ENCODE measurements around the gene A4GALT. TPM values are rescaled to one million over a fixed set of nuclear protein-coding genes. Genes with fewer than 3 reads are reported as not detected.
A peak's percentile ranks its signal among the peaks of the same experiment; 100 is the strongest.

Gene A4GALT
- total RNA-seq, 1 donor from 2014 or later = 16.9 TPM

DNA sequence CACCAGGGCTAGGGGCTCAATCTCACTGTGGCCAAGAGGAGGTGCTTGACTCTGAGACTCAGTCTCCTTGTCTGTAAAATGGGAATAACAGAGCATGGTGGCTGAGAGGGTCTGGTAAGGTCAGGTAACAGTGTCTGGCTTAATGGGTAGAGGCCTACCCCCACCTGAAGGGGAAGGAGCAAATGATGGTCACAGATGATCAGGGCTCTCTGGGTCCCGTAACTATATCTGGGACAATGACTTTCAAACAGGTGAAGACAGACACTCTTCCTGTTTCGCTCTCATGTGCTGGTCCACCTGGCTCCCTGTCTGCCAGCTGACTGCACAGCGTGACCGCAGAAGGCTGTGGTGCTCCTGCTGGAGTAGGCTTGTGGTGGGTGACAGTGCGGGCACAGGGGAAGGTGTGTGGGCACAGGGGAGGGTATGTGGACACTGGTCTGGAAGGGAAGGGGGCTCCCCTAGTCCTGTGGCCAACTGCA lies 4.0 kb downstream of the A4GALT start:
- POLR2A ChIA-PET = interaction anchor here (0.5 kb wide), 1 partner anchor 1663 kb away, joined by 3 read pairs; no protein-coding TSS in a partner anchor
- TF ChIP-seq, protein P1, sequence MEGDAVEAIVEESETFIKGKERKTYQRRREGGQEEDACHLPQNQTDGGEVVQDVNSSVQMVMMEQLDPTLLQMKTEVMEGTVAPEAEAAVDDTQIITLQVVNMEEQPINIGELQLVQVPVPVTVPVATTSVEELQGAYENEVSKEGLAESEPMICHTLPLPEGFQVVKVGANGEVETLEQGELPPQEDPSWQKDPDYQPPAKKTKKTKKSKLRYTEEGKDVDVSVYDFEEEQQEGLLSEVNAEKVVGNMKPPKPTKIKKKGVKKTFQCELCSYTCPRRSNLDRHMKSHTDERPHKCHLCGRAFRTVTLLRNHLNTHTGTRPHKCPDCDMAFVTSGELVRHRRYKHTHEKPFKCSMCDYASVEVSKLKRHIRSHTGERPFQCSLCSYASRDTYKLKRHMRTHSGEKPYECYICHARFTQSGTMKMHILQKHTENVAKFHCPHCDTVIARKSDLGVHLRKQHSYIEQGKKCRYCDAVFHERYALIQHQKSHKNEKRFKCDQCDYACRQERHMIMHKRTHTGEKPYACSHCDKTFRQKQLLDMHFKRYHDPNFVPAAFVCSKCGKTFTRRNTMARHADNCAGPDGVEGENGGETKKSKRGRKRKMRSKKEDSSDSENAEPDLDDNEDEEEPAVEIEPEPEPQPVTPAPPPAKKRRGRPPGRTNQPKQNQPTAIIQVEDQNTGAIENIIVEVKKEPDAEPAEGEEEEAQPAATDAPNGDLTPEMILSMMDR (IDR thresholded peaks at IDR 0.05) = no peak
- no peak for DNase-seq
- CTCF ChIA-PET = no interaction called here
- H3K27me3 Mint-ChIP-seq = peaks cover 17% of the 10 kb centered on the region
- H3K36me3 Mint-ChIP-seq (ENCODE audit: low read depth) = peaks cover 1% of the 10 kb centered on the region
- peak overlapping the region; percentile 6 for H3K27ac Mint-ChIP-seq
- H3K9me3 Mint-ChIP-seq = no peaks in the 10 kb centered on the region
- intact Hi-C loops (cut with micrococcal nuclease) = no loop called here
- ATAC-seq (ENCODE audit: low read depth) = peak; percentile 52
- H3K4me3 Mint-ChIP-seq = peak overlapping the region; percentile 35
- H3K4me1 Mint-ChIP-seq = peaks cover 55% of the 10 kb centered on the region

DNA sequence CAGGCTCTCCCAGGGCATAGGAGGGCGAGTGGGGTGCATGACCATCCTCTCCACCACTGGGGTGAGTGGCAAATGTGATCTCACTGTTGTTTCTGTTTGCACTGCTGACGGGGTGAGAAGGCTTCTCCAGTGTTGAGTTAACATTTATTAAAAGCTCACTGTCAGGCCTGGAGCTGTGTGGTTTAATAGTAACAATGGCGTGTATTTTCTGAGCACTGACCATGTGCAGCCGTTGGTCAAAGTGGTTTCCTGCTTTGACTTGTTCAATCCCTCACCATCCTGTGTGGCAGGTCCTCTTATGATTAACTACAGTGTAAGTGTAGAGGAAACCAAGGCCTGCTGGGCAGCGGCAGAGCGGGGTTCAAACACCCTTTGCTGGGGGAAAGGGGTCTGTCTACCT lies 4.4 kb downstream of the A4GALT start:
- H3K36me3 Mint-ChIP-seq (ENCODE audit: low read depth) = peaks cover 1% of the 10 kb centered on the region
- intact Hi-C loops (cut with micrococcal nuclease) = no loop called here
- peak overlapping the region; percentile 35 for H3K4me3 Mint-ChIP-seq
- ATAC-seq (ENCODE audit: low read depth) = no peak
- TF ChIP-seq, protein P1 (IDR thresholded peaks at IDR 0.05) = no peak
- POLR2A ChIA-PET = interaction anchor here (0.5 to 0.6 kb wide), 2 partner anchors 11 to 1662 kb away, joined by 3 read pairs; no protein-coding TSS in a partner anchor
- peak overlapping the region; percentile 6 for H3K27ac Mint-ChIP-seq
- peaks cover 55% of the 10 kb centered on the region for H3K4me1 Mint-ChIP-seq
- peaks cover 13% of the 10 kb centered on the region for H3K27me3 Mint-ChIP-seq
- DNase-seq = no peak
- CTCF ChIA-PET = no interaction called here
- no peaks in the 10 kb centered on the region for H3K9me3 Mint-ChIP-seq

DNA sequence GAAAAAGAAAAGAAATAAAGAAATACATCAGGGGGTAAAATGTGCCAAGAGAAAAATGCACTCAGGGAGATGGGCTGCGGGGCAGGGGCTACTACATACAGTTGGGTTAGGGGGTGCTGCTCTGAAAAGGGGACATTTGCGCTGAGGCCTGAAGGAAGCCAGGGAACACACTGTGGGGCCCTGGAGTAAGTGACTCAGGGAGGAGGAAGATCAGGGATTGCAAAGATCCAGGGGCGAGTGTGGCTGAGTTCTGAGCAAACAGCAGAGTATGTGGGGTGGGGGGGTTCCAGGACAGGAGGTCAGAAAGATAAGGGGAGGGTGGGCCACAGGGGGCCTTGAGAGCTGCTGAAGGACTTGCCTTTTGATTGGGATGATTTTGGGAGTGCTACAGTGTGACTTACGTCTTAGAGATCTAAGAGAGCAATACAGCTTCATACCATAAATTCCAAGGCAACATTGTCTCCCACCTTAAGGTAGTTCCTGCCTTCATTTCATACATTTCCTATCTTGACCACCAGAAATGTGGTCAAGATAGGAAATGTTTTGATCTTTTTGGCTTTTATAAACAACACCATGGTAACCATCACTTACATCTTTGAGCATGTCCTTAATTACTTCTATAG lies 5.8 kb downstream of the A4GALT start:
- POLR2A ChIA-PET = no interaction called here
- ATAC-seq (ENCODE audit: low read depth) (no peak), DNase-seq (no peak)
- CTCF ChIA-PET = no interaction called here
- no peak overlapping the region for H3K4me3 Mint-ChIP-seq
- intact Hi-C loops (cut with micrococcal nuclease) = no loop called here
- H3K27me3 Mint-ChIP-seq = peaks cover 11% of the 10 kb centered on the region
- H3K36me3 Mint-ChIP-seq (ENCODE audit: low read depth) = no peaks in the 10 kb centered on the region
- no peaks in the 10 kb centered on the region for H3K9me3 Mint-ChIP-seq
- peaks cover 54% of the 10 kb centered on the region for H3K4me1 Mint-ChIP-seq
- peak overlapping the region; percentile 65 for H3K27ac Mint-ChIP-seq
- TF ChIP-seq, protein P1 (IDR thresholded peaks at IDR 0.05) = no peak

DNA sequence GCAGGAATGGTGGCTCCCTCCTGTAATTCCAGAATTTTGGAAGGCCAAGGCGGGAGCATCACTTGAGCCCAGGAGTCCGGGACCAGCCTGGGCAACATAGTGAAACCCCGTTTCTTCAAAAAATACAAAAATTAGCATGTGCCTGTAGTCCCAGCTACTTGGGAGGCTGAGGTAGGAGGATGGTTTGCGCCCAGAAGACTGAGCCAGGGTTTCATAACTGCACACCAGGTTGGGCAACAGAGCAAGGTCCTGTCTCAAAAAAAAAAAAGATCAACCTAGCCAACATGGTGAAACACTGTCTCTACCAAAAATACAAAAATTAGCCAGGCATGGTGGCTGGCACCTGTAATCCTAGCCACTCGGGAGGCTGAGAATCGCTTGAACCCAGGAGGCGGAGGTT lies 6.4 kb downstream of the A4GALT start:
- Mint-ChIP-seq H3K27ac (no peak overlapping the region), H3K4me1 (peaks cover 49% of the 10 kb centered on the region), H3K9me3 (peaks cover 2% of the 10 kb centered on the region), H3K4me3 (no peak overlapping the region), H3K36me3 (ENCODE audit: low read depth) (no peaks in the 10 kb centered on the region), H3K27me3 (peaks cover 8% of the 10 kb centered on the region)
- TF ChIP-seq, protein P1 (IDR thresholded peaks at IDR 0.05) = no peak
- ChIA-PET CTCF (no interaction called here), POLR2A (no interaction called here)
- DNase-seq = no peak
- no peak for ATAC-seq (ENCODE audit: low read depth)
- intact Hi-C loops (cut with micrococcal nuclease) = no loop called here

DNA sequence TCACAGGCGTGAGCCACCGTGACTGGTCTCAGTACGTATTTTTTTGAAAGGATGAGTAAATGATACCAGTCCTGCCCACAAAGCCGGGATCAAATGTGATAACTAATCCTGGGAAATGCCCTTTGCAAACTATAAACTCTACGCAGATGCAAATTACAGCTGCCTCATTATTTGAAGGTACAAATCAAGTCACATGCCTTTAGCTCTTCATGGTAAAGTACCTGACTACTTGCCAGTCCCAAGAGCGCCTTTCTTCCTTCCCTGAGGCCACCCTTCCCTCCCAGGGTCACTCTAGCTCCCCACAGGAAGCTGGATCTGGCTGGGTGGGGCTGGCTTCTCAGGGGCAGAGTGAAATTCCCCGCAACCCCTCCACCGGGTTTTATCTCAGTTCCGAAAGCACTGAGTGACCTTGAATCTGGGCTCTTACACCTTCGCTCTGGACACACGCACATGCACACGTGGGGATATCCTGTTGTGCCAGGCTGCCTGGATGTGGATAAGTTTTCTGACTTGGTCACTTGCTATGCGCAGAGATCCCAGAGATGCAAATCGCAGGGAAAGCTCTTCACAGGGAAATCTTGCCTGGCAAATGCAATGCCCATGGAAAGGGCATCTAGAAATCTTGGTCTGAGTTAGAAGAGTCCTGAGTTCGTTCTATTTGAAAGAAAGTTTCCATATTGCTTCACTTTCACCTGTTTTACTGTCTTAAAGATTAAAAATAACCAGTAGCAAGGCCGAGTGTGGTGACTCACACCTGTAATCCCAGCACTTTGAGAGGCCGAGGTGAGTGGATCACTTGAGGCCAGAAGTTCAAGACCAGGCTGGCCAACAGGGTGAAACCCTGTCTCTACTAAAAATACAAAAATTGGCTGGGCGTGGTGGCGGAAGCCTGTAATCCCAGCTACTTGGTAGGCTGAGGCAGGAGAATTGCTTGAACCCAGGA lies 8.5 kb downstream of the A4GALT start:
- Mint-ChIP-seq H3K27ac (peak overlapping the region; percentile 50), H3K36me3 (ENCODE audit: low read depth) (no peaks in the 10 kb centered on the region), H3K27me3 (peaks cover 6% of the 10 kb centered on the region), H3K4me3 (no peak overlapping the region), H3K4me1 (peaks cover 31% of the 10 kb centered on the region), H3K9me3 (peaks cover 2% of the 10 kb centered on the region)
- POLR2A ChIA-PET = interaction anchor here (0.5 kb wide), 1 partner anchor 8 kb away, joined by 3 read pairs; no protein-coding TSS in a partner anchor
- TF ChIP-seq, protein P1 (IDR thresholded peaks at IDR 0.05) = no peak
- ATAC-seq (ENCODE audit: low read depth) (peak; percentile 14), DNase-seq (no peak)
- intact Hi-C loops (cut with micrococcal nuclease) = no loop called here
- CTCF ChIA-PET = no interaction called here

Data from activated B cell treated with CpG ODN at 0.5 μM for 24 hours (primary cell).